Stimulated activated CD4-positive, alpha-beta T cell treated with anti-CD3 and anti-CD28 coated beads, Interleukin-15, amount 100 ng/mL, for 24 hours (primary cell): ENCODE results near the gene SEMA3D.

ENCODE experiments used
- DNase-seq: peaks from one replicate; pipeline ENCODE4 v3.0.0-alpha.2; 2020

Gene SEMA3D

DNA sequence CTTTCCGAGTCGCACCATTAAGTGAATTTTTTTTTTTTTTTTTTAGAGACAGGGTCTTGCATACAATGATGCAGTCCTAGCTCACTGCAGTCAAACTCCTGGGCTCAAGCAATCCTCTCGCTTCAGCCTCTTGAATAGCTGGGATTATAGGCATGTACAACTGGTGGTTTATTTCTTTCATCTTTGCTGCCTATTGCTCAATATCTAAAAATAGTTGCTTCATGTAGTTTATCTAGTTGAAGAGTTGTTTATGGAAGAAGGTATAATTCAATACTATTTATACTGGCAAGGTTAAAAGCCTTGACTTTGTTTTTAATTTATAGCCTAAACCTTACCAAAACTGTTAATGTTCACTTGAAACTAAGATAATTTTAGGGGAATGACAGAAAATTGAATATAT lies 66.9 kb downstream of the SEMA3D start:
- no peak for DNase-seq

DNA sequence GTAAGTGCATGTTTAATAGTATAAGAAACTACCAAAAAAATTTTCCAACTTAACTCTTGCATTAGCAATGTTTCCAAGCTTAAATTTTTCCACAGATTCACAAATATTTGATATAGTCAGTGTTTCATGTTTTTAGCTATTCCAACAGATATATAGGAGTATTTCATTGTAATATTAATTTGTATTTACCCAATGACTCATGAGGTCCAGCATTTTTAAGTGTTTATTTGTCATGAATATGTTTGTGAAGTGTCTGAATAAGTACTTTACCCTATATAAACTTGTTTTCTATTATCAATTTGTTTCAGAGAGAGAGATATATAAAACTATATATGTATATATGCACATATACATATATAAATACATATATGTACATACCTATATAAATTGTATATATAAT lies 71.0 kb downstream of the SEMA3D start:
- no peak for DNase-seq

DNA sequence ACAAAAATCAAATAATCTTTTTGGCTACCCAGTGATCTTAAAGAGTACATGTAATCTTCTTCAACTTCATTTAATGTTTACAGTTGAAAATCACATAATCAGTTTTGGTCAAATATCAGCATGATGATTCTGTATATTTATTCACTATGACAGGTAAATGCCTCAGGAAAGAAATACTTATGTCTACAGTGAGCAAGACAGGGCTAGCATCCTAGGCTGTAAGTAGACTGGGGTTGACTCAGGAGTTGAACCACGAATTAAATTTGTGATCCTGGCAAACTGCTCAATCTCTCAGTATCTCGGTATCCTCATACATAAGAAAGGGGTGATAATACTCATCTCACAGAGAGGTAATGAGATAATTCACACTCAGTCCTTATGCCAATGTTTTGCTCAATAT lies 71.8 kb downstream of the SEMA3D start:
- no peak for DNase-seq

DNA sequence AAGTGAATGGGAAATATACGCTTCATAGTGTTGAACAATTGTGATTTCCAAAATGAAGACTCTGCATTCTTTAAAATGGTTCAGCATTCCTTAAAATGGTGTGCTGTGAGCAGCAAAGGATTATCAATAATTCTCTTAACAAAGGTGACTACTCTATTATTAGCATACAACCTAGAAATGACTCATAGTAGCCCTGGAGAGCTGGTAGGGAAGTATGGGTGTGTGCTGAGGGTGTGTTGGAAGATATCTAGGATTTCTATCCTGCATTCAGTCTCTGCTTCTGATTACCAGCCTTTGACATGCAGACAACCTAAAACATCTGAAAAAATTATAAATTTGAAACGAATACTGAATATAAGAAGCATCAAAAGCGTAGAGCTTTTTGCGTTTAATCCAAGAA lies 72.5 kb downstream of the SEMA3D start:
- no peak for DNase-seq

DNA sequence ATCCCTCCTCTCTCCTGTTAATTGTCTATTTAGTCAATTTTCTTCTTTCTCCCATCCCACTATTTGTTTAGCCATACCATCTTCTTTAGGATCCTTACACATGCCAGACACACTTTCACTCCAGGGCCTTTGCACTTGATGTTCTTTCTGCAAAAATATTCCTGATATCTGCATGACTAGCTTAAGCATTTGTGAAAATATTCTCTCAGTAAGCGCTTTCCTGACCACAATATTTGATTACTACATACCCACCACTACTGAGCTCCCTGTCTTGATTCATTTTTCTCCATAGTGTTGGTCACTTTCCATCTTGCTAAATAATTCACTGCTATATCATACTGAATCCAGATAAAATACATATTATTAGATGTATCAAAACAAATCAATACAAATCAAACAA lies 75.1 kb downstream of the SEMA3D start:
- DNase-seq, result no peak

DNA sequence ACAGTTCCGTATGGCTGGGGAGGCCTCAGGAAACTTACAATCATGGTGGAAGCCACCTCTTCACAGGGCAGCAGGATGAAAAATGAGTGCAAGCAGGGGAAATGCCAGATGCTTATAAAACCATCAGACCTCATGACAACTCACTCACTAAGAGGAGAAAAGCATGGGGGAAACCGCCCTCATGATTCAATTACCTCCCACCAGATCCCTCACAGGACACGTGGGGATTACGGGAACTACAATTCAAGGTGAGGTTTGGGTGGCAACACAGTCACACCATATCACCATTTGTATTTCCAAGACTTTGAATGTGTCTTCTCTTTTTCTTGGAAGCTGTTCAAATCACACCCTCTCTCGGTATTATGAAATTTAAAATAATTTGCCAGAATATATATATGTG lies 80.1 kb downstream of the SEMA3D start:
- DNase-seq, result no peak

DNA sequence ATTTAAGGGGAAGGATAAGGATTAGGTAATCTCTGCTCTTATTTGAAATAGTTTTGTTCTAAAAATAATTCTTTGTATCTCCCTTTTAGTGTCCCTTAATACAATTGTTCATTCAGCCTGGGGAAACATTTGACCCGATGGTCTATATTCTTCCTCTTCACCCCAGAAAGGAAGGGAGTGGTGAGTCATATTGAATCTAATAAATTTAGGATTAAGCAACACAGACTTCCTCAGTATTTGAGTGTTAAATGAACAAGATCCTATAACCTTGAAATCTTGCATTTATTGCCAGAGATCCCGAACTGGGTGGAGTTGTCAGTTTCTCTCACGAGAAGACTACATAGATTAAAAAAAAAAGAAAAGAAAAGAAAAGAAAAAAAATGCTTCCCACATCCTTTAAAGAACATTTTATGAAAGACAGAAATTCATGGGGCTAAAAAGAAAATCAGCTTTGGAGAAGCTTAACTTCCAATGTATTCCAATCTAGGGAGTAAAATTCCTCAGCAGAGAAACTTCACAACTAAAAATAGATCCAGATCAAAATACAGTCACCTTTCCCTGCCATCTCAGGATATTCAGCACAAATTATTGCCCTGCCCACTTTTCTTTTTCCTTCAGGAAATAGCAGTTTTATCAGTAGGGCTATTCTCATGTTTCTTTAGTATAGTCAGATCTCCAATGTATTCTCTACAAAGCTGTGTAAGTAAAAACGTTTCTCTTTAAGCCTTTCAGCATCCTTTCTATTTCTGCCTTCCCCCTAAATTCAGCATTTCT lies 82.2 kb downstream of the SEMA3D start:
- DNase-seq, result no peak

DNA sequence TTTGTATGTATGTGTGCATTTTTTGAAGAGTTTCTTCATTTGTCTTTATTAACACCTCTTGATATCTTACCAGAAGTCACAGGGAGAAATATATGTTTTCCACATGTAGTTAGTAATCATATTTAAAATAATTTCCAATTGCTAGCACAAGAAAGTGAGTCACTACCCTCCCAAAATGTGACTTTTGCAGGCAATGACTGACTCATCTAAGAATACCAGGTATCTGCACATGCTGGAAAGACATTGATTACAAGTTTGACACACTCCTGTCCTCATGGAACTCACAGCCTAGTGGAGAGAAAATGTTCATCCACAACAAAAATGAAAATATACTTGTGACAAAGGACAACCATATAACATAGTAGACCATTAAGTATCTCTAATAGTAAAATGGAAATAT lies 82.9 kb downstream of the SEMA3D start:
- DNase-seq, result no peak

DNA sequence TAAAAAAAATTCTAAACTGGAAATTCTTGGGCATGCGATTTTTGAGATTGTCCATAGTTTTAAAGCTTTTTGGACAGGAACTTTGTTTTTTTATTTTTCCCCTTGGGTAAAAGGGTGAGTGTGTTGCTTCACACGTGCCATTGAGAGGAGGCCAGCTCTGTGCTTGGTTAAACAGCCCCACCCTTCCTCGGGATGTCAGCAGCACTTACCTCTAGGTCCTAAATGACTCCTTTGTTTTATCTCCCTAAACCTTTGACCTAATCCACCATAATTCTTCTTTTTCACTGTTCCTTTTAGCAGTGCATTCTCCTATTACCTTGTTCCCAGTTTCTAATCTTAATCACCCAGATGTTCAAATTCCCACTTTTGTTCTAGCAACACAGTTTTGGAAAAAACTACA lies 83.5 kb downstream of the SEMA3D start:
- no peak for DNase-seq

DNA sequence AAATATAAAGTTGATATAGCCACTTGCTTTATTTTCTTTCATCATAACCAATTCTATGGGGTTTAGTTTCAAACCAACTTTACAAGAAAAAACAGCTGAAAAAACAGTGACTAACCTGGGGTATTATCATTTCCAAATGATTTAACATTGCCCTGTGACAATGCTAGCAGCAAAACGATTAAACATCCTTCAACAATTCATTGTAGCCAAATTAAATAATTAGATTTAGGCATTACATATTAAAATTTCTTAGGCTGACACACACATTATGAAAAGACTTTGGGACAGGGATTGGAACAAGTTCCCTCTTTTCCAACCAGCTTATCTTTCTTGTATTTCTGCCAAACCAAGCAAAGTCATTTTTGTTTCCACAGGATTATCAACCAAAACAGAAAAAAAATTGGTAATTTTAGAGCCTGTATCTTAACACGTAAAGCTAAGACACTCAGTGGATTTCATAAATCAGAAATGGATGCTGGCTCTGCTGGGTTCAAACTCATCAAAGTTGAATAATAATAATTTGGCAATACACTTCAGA lies 84.0 kb downstream of the SEMA3D start:
- DNase-seq, result no peak

DNA sequence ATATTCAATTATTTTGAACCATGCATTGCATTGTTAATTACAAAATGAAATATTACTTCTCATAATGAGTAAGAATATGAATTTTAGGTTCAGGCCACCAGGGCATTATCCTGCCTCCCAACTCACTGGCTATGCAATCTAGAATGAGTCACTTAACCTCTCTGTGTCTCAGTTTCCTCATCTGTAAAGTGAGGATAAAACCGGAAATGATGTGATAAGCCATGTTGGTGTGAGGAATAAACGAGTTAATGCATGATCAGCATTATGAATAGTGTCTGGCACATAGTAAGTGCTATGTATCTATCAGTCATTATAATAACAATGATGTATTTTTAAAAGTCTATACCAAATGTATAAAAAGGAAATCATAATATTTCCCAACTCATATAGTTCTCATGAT lies 85.5 kb downstream of the SEMA3D start:
- DNase-seq, result no peak

DNA sequence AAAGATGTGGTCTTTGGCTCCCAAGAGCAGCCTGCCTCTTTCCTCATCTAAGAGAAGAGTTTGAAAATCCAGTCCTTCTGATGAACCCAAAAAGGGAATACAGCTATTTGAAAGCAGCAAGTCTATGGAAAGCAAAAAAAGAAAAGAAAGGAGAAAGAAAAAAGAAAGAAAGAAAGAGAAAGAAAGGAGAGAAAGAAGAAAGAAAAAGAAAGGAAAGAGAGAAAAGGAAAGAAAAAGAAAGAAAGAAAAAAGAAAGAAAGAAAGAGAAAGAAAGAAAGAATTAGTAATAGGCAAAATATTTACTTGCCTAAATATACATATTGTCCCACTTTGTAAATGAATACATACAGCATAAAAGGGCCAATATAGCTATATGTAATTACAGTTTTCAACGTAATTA lies 89.0 kb downstream of the SEMA3D start:
- DNase-seq, result no peak

DNA sequence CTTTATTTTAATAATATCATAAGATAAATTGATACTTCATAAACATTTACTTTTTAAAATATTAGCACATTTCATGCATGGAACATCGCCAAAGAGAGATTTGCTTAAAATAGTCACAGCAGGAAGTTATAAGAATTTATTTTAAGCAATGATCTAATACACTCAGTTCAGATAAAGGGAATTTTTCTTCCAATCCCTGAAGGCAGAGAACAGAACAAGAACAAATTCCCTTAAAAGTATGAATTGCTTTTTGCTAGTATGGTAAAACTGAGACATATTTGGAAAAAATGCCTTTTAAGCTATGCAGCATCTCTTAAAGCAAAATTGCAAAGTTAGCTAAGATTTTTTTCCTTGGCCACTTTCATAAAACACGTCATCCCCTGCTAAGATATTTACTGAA lies 91.0 kb downstream of the SEMA3D start:
- DNase-seq, result no peak

DNA sequence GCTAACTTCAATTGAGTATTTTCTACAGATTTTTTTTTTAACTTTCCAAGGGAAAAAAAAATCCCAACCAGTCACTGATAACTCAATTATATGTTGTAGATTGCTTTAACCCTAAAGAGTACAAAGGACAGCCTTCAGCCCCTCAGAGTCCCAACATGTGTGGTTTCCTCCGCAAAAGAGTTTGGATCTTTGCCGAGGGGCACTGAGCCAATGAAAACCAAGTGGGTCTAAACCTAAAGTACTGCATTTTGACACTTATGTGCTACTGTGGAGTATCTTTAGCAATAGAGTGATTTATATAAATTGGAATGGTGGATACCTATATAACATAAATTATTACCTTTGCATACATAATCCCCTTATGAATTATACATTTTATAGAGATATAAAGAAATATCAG lies 91.5 kb downstream of the SEMA3D start:
- DNase-seq, result no peak

DNA sequence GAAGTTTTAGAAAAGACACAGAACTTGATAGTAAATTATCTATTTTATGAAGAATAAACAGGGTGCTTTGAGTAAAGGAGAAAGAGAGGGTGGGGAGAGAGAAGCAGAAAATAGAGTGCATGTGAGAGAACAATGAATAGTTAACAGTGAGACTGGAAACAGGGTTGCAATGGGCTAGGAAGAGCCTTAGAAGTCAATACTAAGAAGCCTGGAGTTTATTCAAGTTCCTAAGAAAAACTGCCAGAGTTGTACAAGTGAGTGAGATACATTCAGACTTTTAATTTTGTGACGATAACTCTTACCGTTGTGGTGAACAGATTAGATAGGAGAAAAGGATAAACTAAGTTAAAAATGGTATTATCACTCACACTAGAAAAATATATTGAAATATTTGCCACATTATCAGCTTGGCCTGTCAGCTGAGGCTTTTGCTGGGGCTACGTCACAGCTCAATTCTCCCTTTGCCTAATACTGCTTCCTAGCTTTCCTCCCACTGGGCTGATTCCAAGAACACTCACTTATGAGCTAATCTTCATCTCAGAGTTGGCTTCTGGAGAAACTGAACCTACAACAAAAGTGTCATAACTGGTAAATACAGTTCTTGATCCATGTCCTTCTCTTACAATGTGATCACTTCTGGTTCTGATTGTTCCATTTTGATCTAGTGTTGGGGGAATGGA lies 92.7 kb downstream of the SEMA3D start:
- DNase-seq, result no peak

DNA sequence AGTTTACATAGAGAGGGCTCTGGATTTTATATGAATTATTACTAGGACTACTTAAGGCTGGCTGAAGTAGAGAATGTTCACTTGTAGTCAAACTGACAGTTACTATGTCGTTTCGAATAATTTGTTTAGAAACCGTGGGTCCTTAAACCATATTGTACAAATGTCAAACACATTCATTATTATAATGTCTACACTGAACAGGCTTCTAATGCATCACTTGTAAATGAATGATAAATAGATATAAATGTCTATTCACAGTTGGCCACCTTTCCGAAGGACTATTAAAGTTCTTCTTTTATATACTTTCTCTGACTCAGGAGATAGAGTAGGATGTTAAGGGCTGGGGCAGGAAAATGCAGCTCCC lies 95.3 kb downstream of the SEMA3D start:
- no peak for DNase-seq

DNA sequence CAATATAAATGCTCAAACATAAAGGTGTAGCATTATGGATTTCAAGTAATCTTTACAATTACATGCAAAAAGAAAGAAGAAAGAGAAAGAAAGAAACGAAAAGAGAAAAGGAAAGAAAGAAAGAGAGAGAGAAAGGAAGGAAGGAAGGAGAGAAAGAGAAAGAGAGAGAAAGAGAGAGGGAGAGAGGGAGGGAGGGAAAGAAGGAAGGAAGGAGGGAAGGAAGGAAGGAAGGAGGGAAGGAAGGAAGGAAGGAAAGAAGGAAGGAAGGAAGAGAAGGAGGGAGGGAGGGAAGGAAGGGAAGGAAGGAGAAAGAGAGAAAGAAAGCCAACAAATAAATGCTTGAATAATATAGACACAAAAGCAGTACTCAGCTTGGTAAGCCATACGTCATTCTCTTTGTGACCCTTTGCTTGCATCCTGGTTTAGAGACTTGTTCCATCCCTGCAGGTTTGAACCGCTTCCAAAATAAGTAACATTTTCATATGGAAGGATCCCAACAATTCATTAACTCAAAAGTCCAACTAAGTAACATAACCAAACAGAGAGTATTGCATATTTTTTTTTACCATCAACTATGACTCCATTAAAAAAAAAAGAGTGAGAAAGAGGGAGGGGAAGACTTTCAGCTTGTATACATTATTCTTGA lies 95.8 kb downstream of the SEMA3D start:
- no peak for DNase-seq

DNA sequence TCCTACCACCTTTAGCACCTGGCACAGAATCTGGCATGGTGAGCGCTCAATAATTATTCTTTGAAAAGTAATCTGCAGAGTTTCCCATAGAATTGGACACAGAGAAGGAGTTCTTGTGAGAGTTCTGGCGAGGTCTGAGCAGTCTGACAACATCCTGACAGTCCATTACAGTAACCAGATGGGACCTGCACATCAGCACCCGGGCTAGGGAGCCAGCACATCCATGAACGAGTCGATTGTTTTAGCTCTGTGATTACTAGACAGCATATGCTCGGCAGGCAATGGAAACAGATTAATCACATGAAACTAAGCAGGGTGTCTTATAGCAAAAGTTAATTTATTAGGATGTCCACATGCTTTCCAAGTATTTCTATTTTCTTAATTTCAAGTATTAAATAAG lies 96.7 kb downstream of the SEMA3D start:
- DNase-seq, result no peak

DNA sequence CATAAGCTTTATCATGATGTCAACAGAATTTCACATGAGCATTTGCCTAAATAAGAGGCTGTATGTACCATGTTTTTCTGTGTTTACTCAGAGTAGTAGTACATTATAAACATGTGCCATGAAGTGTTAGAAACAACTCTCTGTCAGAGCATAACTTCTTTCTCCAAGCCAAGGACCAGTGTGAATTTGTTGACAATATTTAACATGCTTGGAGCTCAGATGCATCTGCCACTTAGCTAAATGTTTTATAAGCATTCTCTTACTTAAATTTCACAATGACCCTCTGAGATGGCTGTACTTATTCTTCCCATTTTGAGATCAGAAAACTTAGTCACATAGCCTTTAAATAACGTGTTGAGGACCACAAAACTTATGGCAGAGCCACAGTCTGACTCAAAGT lies 105.0 kb downstream of the SEMA3D start:
- DNase-seq, result no peak

DNA sequence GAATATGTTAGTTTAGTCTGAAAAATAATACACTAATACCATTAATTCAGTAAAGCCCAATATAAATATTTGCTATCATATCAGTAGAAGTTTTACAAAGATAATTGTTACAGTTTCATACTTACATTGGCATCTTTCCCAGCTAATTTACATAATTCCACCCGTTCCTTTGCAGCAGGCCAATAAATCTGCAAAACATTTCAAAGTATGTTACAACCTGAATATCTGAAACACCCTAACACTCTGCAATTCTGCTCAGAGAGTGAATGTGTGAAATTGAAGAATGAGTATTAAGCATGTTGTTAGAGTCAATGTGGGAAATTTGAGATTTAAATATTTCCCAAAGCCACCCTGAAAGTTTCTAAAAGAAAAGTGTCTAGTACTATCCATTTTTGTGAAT lies 105.5 kb downstream of the SEMA3D start:
- no peak for DNase-seq

DNA sequence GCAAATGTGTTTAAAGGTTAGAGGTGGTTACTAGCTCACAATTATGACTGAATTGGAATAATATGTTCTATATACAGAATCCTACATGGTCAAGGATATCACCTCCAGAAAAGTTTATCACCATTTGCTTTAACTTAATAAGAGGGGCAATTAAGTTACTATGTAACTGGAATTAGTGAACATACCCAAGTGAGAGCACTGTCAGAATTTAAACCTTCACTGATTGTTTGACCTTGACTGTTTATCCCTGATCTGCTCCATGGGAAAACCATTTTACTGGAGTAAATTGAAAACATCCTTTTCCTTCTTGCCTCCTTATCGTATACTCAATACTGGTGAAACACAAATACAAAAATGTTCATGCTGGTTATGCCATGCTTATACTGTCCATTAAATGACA lies 107.4 kb downstream of the SEMA3D start:
- DNase-seq, result no peak

DNA sequence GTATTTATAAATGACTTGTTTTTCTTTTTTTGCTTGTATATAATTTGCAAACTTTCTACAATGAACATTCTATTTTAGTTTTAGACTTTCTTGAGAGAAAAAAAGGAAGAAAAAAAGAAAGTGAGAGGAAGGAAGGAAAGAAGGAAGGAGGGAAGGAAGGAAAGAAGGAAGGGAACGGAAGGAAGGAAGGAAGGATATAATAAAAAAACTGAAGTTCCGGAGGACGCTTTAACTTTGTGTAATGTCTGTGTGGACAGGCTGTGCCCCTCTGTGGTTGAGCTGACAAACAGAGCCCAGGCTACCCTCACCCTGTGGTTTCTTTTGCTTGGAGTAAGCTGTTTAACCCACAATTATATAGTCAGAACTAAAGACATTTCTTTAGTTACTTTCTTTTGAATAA lies 108.7 kb downstream of the SEMA3D start:
- DNase-seq, result no peak

DNA sequence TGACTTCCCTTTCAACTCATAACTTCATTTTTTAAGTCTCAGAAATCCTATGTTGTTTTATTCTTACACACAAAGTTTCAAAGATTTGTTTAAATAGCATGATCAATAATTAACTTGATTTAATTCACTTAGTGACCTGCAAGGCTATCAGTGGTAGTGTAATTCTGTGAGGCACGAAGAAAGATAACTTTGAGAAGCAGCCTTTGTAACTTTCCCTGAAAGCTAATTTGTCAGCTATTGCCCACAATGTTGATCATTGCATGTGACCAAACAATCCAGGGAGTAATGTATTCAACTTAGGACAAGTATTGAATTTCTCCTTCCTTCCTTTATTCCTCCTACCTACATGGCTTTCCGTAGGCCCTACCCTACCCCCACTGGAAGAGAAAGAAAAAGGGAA lies 111.0 kb downstream of the SEMA3D start:
- DNase-seq, result no peak

DNA sequence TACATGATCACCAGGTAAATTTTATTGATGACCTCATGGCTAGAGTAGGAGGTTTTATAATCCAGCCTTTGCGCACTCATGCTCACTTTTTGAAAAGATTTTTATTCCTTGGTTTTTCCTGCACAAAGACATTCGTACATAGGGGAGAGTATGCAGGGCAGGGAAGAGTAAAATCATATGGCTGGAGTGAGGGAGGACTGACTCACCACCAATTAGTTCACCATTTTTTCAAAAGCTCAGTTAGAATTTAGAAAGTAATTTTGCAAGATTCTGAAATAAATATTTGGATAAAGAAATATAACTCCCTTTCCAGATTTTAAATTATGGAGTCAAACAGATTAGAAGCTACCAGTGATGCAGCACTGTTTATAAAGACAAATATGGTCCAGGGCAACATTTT lies 111.9 kb downstream of the SEMA3D start:
- DNase-seq, result no peak
